ENCODE results near the gene RBPJL.

Gene RBPJL

GRCh38 chr20:45315672-45316071, 9.0 kb downstream of the RBPJL start:
- DNase-seq (ENCODE audit: low read depth) = no peak
- no peak overlapping the region for H3K4me3 ChIP-seq (replicated peaks; ENCODE audit: low read depth, low read length)
- no peak for TF ChIP-seq CTCF (IDR thresholded peaks at IDR 0.05; ENCODE audit: low read length, missing control alignments)

- H3K4me3 ChIP-seq (replicated peaks; ENCODE audit: low read depth, low read length) = no peak overlapping the region
- DNase-seq (ENCODE audit: low read depth) = no peak
- no peak for TF ChIP-seq CTCF (IDR thresholded peaks at IDR 0.05; ENCODE audit: low read length, missing control alignments)
These were observed 9.8 kb downstream of the RBPJL start for GRCh38 chr20:45316150-45317080.

DNA sequence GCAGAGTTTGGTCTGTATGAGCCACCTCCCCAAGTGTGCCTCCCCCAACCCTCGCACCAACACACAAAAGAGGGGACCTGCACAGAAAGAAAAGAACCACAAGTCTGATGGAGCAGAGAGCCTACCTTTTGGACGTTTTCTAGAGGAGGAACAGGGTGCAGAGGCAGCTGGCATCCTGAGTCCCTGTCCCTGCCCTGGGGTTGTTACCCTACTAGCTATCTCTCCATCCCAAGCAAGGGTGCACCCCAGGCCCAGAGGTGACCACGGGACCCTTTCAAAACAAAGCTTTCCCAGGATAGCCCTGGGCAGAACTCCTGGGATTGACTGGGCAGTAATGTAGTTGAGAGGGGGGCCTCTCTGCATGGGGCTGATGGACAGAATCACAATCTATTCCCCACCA, 11.2 kb downstream of the RBPJL start:
- H3K4me3 ChIP-seq (replicated peaks; ENCODE audit: low read depth, low read length) = no peak overlapping the region
- no peak for TF ChIP-seq CTCF (IDR thresholded peaks at IDR 0.05; ENCODE audit: low read length, missing control alignments)
- DNase-seq (ENCODE audit: low read depth) = no peak

- TF ChIP-seq CTCF (IDR thresholded peaks at IDR 0.05; ENCODE audit: low read length, missing control alignments) = no peak
- DNase-seq (ENCODE audit: low read depth) = no peak
- no peak overlapping the region for H3K4me3 ChIP-seq (replicated peaks; ENCODE audit: low read depth, low read length)
These were observed 11.8 kb downstream of the RBPJL start for GRCh38 chr20:45318386-45318939.

- H3K4me3 ChIP-seq (replicated peaks; ENCODE audit: low read depth, low read length) = no peak overlapping the region
- TF ChIP-seq CTCF (IDR thresholded peaks at IDR 0.05; ENCODE audit: low read length, missing control alignments) = no peak
- DNase-seq (ENCODE audit: low read depth) = no peak
These were observed 12.3 kb downstream of the RBPJL start for GRCh38 chr20:45318948-45319347.

DNA sequence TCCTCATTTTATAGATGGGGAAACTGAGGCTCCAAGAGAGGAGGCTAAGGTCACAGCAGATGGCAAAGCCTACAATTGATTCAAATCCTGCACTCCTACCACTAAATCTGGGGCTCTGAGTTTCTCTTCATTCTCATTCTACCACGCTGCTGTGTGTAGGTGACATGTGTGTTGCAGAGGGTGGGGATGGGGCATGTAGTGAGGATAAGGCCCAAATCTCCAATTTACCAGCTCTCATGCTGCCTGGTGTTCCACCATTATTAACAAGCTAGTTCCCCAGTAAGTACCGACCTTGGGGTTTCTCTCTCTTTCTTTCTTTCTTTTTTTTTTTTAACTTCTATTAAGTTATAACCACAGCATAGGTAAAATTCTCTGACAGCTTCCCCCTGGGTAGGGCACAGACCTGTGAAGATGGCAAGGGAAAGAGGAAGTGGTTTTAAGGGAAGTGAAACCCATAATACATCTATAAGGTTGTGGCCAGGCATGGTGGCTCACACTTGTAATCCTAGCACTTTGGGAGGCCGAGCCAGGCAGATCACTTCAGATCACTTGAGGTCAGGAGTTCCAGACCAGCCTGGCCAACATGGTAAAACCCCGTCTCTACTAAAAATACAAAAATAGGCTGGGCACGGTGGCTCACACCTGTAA, 14.4 kb downstream of the RBPJL start:
- no peak for DNase-seq (ENCODE audit: low read depth)
- no peak for TF ChIP-seq CTCF (IDR thresholded peaks at IDR 0.05; ENCODE audit: low read length, missing control alignments)
- no peak overlapping the region for H3K4me3 ChIP-seq (replicated peaks; ENCODE audit: low read depth, low read length)
